ENCODE measurements around the gene CTSD. TPM values are rescaled to one million over a fixed set of nuclear protein-coding genes. Genes with fewer than 3 reads are reported as not detected.

CTSD gene
- total and polyA plus RNA-seq, 9 donors, result 89.0 to 545 (median 191) TPM

DNA sequence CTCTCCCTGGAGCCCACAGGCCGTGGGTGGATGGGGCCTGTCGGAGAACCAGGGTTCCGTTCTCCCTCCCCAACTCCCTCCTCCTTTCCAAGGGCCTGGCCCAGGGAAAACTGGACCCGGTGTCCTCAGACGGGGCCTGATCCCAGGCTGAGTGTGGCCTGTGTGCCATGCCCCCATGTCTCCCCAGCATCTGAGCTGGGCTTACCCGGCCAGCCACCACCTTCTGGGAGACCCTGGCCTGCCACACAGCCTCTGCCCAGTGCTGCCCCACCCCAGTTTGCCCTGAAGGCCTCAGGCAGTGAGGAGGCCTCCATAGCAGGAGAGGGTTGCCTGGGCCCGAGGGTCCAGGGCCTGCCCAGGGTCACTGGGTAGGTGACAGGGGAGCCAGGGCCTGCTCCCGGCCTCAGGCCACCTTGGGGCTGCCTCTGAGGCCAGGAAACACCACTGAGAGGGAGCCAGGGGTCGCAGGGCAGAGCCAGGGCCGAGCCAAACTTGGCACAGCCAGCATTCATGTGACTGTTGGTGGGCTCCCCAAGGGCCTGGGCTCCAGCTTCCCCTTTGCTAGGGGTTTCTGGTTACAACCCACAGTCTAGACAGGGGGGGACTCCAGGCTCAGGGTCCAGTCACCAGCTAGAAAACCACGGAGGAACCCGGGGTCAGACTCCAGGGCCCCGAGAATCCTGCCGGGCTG, 12.7 kb downstream of the CTSD start:
- no peak for TF ChIP-seq EP300 (IDR thresholded peaks at IDR 0.05)
- TF ChIP-seq POLR2A (IDR thresholded peaks at IDR 0.05), result no peak
- TF ChIP-seq, protein P1, sequence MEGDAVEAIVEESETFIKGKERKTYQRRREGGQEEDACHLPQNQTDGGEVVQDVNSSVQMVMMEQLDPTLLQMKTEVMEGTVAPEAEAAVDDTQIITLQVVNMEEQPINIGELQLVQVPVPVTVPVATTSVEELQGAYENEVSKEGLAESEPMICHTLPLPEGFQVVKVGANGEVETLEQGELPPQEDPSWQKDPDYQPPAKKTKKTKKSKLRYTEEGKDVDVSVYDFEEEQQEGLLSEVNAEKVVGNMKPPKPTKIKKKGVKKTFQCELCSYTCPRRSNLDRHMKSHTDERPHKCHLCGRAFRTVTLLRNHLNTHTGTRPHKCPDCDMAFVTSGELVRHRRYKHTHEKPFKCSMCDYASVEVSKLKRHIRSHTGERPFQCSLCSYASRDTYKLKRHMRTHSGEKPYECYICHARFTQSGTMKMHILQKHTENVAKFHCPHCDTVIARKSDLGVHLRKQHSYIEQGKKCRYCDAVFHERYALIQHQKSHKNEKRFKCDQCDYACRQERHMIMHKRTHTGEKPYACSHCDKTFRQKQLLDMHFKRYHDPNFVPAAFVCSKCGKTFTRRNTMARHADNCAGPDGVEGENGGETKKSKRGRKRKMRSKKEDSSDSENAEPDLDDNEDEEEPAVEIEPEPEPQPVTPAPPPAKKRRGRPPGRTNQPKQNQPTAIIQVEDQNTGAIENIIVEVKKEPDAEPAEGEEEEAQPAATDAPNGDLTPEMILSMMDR (IDR thresholded peaks at IDR 0.05), result no peak
- DNase-seq, result no peak
- Histone ChIP-seq H3K9me3 (no peaks in the 10 kb centered on the region), H3K27ac (no peak overlapping the region), H3K27me3 (no peaks in the 10 kb centered on the region), H3K4me1 (ENCODE audit: insufficient read depth) (peaks cover 3% of the 10 kb centered on the region), H3K4me3 (no peak overlapping the region), H3K36me3 (no peaks in the 10 kb centered on the region)
- intact Hi-C loops (cut with DNase I), result no loop called here
- 41 to 45% (median 45%) methylated on average over 13 to 14 of the region's 14 CpGs for WGBS, 3 donors

DNA sequence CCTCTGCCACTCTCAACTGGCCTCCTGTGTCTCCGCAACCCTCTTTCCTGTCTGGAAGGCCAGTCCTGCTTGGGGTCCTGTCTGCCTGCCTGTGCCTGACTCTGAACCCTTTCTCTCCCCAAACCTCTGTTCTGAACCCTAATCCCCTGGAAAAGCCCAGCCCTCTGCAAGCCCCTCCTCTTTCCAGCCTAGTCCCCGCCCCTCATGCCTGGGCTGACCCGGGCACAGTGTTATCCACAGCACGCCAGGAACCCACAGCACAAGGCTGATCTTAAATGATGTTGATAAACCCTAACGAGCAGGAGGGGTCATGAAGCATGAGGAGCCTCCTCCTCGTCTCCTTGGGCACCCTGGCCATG, 13.3 kb downstream of the CTSD start, which contains the start of gene IFITM10:
TSS of gene IFITM10 (minus strand) at position 115 of the 359 bp plus-strand sequence. CDS start 153 bp downstream, outside the sequence.
- 22 to 27% (median 24%) methylated on average over 6 of the region's 6 CpGs for WGBS, 3 donors
- Histone ChIP-seq H3K9me3 (no peaks in the 10 kb centered on the region), H3K4me3 (no peak within 1 kb of the TSS), H3K27ac (no peak within 1 kb of the TSS), H3K27me3 (no peaks in the 10 kb centered on the region), H3K36me3 (no peaks in the 10 kb centered on the region), H3K4me1 (ENCODE audit: insufficient read depth) (peaks cover 3% of the 10 kb centered on the region)
- intact Hi-C loops (cut with DNase I), result no loop called here
- no peak for DNase-seq
- TF ChIP-seq EP300 (IDR thresholded peaks at IDR 0.05) (no peak), POLR2A (IDR thresholded peaks at IDR 0.05) (no peak)
- TF ChIP-seq, protein P1 (IDR thresholded peaks at IDR 0.05), result no peak

DNA sequence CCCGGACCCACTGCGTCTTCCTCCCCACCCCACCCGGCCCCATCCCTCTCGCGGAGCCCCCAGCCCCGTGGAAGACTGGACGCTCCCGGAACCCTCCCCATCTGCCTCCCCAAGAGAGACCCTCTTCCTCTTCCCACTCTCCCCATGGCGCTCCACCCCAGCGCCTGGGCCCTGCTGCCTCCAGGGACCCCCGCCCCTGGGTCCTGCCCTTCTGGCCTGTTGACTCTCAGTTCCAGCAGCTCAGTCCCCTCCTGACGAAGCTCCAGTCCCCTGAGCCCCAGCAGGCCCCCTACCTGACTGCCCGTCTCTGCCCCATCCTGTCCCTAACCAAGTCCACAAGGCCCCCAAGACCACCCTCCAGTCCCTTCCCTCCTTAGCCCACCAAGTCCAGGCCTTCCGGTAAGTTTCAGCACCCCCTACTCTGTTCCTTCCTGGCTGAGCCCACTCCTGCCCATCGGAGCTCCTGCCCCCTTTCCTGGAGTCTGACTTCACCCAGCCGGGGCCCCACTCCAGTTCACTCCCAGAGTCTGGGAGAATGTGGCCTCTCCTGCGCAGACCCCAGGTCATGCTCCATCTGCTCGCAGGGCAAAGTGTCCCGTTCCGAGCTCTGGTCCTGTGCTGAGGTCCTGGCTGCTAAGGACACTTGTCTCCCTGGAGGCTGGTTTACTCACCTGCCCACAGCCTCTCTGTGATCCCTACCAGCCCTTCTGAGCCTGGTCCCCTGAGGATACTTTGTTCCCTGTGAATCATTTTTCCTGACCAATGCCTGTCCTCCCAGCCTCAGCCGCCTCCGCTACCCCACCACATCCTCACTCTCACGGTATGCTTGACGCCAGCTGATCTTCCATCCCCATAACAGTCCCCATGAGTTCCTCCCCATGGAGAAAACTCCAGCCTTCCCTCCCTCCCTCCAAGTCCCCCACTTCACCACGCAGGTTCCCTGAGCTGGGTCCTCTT, 14.1 kb downstream of the CTSD start:
- Histone ChIP-seq H3K9me3 (no peaks in the 10 kb centered on the region), H3K4me3 (no peak overlapping the region), H3K27me3 (no peaks in the 10 kb centered on the region), H3K36me3 (no peaks in the 10 kb centered on the region), H3K27ac (no peak overlapping the region), H3K4me1 (ENCODE audit: insufficient read depth) (peaks cover 3% of the 10 kb centered on the region)
- WGBS, 3 donors, result 9 to 21% (median 13%) methylated on average over 17 to 25 of the region's 25 CpGs
- DNase-seq, result no peak
- no peak for TF ChIP-seq EP300 (IDR thresholded peaks at IDR 0.05)
- intact Hi-C loops (cut with DNase I), result no loop called here

DNA sequence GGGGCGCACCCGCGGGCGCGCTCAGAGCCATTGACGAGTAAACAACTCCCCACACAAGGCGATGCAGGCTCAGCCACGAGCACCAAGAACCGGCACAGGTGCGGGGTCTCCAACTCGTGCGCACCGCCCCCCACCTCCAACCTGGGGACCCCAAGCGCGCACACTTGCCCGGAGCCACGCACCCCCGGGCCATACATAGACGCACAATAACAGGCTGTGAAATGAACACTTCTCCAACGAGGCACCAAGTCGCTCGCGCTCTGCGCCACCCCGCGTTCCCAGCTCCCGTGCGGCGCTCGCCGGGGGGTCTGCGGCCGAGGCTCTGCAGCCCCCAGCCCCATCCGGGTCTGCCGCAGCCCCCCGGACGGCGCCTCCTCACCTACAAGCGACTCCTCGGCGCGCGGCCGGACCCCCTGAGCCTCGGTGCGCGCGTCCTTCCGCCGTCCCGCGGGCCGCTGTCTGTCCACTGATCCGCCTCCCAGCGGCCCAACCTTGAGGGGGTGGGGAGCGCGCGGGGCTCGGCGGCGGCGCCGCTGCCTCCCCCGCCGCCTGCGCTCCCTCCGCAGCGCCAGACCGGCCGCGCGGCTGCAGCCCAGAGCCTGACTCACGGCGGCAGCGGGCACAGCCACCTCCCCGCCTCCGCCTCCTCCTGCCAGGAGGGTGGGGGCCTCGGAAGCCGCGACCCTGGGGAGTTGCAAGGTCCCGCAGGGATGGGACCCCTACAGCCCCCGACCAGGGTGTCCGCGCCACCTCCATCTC, 14.9 kb downstream of the CTSD start:
- Histone ChIP-seq H3K4me1 (ENCODE audit: insufficient read depth) (peaks cover 6% of the 10 kb centered on the region), H3K4me3 (no peak overlapping the region), H3K27me3 (no peaks in the 10 kb centered on the region), H3K27ac (no peak overlapping the region), H3K36me3 (no peaks in the 10 kb centered on the region), H3K9me3 (no peaks in the 10 kb centered on the region)
- WGBS, 3 donors, result 1 to 2% (median 1%) methylated on average over 19 to 84 of the region's 84 CpGs
- DNase-seq, result no peak
- intact Hi-C loops (cut with DNase I), result no loop called here
- no peak for TF ChIP-seq POLR2A (IDR thresholded peaks at IDR 0.05)
- no peak for TF ChIP-seq EP300 (IDR thresholded peaks at IDR 0.05)
- TF ChIP-seq, protein P1 (IDR thresholded peaks at IDR 0.05), result no peak
